NCI-H82 treated with DMSO at 0.1 percent for 48 hours (cell line): Measurements from ENCODE around the gene AVL9.
"Not testable (repeated sequence)": the region's sequence is repeated elsewhere in the genome, so short reads cannot be mapped to it uniquely, and the experiment has no call there.

ENCODE experiments used
- DNase-seq: peaks from one replicate; lab custom pipeline; 2025; ENCODE audit not compliant: unreplicated experiment; lab: John Stamatoyannopoulos, UW

The AVL9 gene

GRCh38 chr7:32494946-32495297 is 367 bp upstream of the AVL9 start:
- DNase-seq = no peak

DNA sequence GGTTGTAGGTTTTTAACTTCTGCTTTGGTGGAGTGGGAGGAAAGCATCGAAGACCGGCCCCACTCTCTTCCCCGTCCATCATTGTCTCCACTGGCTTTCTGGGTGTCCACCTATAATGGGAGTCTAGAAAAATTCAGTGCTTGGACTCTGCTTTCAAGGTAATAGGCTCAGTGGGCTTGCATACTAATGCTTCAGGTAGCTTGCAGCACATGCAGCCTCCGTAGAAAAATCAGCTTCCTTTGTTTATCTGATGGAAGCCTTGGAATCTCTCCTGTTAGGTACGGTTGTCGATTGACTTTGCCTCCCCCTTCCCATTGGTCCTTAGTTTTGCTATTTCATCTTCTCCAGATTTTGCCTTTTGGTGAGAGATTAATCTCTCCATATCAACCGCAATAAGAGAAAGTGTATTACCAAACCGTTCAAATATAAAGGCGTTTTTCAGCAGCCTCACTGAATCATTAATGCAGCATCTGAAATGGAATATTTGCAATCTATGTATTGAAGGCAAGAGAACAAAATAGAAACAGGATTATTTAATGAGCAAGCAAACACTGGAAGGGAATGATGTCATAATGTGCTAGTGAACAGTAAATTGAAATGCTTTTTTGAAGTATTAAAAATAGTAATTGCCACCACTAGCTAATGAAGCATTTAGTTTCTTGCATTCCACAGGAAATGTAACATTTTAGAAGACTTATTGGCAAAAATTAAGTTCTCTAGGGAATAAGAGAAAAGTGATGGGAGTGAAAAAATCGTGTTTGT is 944 bp downstream of the AVL9 start:
- no peak for DNase-seq

DNA sequence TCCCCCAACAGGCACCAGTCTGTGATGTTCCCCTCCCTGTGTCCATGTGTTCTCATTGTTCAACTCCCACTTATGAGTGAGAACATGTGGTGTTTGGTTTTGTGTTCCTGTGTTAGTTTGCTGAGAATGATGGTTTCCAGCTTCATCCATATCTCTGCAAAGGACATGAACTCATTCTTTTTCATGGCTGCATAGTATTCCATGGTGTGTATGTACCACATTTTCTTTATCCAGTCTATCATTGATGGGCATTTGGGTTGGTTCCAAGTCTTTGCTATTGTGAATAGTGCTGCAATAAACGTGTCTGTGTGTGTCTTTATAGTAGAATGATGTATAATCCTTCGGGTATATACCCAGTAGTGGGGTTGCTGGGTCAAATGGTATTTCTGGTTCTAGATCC is 4.5 kb downstream of the AVL9 start:
- DNase-seq = not testable (repeated sequence)

- not testable (repeated sequence) for DNase-seq
Measured at GRCh38 chr7:32500216-32500615, 4.9 kb downstream of the AVL9 start.

DNA sequence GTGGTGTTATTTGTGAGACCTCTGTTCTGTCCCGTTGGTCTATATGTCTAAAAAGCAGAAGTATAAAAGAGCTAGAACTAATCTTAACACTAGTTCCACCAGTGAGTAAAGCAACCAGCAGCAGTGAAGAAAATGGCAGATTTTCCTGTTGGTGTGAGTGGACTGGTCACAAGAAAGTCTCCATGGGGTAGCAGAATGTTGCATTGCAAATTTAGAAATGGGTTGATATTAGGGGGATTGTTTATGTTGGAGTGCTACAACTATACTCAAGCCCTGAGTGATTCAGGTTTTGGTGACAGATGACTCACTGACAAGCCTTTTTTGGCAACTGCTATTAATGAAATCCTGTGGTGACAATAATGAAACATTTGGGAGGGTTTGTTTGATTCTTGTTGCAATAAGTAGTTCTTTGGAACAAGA is 5.6 kb downstream of the AVL9 start:
- DNase-seq = no peak

DNA sequence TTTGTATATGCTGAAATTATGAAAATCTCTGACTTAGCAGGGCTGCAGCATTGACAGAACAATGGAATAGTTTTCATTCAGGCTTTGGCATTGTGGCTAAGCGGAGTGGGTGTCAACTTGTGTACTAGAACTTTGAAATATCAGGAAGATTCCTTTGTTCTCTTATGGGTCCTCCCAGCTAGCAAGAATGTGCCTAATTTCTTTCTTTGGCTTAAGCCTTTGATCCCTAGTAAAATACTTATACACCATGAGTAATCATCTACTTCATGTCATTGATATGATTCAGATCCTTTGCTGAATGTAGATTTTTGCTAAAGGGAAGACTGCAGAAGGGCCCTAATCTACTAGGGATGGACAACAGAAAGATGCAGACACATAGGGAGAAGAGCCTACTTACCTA is 6.2 kb downstream of the AVL9 start:
- DNase-seq = no peak

DNA sequence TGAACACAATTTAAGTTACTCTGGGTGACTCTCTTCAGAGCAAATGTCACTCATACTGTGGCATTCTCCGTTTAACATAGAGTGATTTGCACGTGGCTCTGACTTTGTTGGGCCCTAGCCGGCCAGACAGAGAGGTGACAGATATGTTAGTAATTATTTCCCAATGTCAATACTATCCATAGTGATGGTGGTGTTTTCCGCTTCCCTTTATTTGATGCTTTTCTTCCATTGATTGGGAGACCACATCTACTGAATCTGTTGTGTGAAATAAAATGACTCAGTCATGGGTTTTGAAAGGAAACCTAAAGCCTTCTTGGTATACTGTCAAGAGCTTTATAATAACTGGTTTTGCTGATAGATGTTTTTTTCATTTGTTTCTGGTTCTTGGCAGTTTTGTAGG is 7.4 kb downstream of the AVL9 start:
- DNase-seq = no peak

GRCh38 chr7:32506266-32507054 is 11.2 kb downstream of the AVL9 start:
- no peak for DNase-seq

- DNase-seq = no peak
Measured at GRCh38 chr7:32507414-32507813, 12.1 kb downstream of the AVL9 start.

DNA sequence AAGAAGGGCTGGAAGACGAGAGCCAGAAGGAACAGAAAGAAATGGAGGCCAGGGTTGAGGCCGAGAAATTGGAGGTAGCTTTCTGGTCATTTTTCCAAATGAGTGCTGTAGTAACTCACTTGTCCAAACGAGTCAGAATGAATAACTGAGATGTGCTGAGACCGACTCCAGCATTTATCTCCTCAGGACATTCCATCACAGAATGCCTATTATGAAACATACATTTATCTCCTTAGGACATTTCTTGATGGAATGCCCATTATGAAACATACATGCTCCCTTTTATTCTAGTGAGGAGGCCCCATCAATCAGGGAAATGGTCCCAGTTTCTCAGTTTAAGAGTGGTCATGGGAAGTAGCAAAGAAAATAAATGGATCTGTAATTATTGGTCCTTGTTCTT is 16.5 kb downstream of the AVL9 start:
- no peak for DNase-seq

GRCh38 chr7:32513210-32513609 is 17.9 kb downstream of the AVL9 start:
- no peak for DNase-seq

DNA sequence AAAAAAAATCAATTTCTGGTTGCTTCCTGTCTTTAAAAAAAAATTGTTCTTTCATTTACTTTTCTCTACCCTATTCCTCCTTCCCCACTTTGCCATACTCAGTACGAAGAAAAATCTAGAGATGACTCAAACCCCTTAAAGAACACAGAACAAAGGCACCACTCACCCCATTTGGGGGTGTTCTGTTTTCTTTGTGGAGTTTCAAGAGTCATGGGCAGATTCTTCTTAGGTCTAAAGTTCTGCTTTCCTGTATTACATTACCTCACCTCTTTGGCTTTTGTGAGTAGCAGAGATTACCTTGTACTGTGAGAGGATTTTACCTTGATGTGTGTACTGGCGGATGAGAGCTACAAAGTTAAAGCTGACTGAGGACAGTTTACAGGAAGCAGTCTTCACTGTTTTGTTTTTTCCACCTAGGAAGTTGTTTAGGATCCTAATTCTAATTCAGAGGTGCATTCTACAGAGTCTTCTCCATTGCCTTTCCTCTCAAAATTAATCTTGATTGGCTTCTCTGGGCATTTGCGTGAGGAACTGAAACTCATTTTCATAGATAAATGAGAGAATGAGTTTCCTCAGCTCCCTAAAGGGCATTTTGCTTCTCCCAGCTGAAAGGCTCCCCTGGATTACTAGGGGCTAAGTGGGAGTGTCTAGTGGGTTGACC is 20.7 kb downstream of the AVL9 start:
- no peak for DNase-seq

DNA sequence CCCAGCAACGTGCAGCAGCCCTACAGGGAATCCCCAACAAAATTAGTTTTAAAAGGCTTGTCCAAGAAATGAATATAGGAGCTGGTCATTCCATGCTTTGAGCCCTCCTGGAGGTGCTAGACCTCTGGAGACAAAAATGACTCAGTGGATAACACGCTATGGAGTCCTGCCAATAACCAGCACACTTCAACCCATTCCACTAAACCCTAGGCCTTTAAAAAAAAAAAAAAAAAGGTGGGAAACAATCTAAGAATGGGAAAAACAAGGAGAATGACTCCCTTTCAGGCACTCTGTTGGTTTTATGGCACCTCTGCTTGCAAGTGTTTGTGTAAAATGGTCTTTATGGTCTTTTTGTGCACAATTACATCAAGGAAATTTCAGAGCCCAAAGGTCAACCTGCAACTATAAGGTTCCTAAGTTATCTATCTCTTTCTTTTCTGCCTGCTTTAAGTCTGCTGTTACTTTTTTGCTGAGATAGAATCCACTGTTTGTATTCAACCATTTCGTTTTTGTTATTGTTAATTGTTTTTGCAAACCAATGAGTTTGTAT is 21.3 kb downstream of the AVL9 start:
- DNase-seq = no peak

- DNase-seq = peak; percentile 3
Measured at GRCh38 chr7:32518534-32519140, 23.3 kb downstream of the AVL9 start.

GRCh38 chr7:32519763-32520162 is 24.5 kb downstream of the AVL9 start:
- no peak for DNase-seq

DNA sequence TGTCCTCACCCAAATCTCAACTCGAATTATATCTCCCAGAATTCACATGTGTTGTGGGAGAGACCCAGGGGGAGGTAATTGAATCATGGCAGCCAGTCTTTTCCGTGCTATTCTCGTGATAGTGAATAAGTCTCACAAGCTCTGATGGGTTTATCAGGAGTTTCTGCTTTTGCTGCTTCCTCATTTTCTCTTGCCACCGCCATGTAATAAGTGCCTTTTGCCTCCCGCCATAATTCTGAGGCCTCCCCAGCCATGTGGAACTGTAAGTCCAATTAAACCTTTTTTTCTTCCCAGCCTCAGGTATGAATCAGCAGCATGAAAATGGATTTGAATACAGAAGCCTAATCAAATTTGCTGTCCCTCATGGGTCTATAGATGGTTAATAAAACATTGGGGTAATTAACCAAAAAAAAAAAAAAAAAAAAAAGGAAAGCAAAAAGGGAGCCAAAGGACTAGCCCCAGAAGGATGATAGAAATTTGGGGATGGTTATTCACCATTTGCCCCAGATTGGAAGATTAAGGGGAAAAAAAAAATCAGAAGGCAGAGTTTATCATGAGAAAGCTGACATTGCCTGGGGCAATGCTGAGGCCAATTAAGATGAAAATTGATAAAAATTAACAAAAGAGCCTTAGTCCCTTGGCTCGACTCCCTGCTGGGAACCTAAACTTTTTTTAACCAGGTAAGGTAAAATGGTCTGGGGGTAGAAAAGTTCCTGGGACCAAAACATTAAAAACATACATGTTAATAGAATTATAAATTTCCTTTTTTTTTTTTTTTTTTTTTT is 27.6 kb downstream of the AVL9 start:
- DNase-seq = no peak

DNA sequence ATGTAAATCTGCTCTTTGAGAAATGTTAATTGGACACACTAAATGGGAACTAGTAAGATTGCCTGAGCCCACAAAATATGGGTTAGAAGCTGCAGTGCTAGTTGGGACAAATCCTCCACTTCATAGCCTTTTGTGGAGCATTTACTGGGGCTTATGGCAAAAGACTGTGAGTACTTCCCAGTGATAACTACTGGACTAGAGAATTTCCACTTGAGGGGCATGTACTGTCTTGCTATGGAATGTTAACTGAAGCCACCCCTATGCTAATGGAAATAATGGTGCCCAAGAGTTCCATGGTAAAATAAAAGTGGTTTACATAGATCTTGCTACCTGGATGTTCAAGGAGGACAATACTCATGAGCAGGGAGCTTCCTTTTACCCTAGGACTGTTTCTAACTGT is 29.3 kb downstream of the AVL9 start:
- DNase-seq = no peak

DNA sequence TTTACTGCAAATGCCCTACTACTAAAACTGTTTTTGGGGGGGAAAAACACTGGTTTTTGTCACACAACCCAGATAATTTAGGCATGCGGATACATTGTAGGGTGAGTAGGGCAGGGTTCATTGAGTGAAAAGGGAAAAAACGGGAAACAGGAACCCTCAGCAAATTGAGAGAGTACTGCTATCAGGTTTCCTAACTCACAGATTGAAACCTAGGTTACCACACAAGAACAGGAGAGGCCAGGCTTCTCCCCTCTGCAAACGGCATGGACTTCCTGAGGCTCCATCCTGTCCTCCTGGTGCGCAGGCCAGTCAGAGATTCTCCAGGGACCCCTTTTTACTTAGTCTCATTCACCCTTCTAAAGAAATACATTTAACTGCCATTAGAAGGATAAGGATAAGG is 30.6 kb downstream of the AVL9 start:
- DNase-seq = no peak

GRCh38 chr7:32531402-32531801 is 36.1 kb downstream of the AVL9 start:
- no peak for DNase-seq

- DNase-seq = no peak
Measured at GRCh38 chr7:32532086-32532485, 36.8 kb downstream of the AVL9 start.

GRCh38 chr7:32532716-32533115 is 37.4 kb downstream of the AVL9 start:
- DNase-seq = no peak
